HS-5 (cell line): ENCODE data around the gene GSK3B.
"Not testable (repeated sequence)": the region's sequence is repeated elsewhere in the genome, so short reads cannot be mapped to it uniquely, and the experiment has no call there.

ENCODE experiments used
- DNase-seq: peaks from one replicate; pipeline ENCODE4 v3.0.0-alpha.2; 2012; ENCODE audit warnings: low read depth

GSK3B gene

DNA sequence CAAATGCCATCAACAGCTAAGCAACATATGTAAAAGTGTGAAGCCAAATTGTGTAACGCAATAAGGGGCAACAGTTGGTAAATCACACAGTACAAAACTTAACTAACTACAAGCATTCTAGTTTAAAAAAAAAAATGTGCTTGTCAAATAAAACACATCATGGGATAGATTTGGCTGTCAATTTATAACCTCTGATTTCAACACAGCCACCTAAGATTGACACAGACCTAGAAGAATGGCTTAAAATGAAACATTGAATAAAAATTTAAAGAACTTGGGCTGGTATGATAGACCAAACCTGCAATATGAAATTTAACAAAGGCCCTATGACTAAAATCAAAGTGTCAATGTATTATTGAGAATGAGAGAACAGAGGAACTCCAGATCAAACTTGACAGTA lies 164.0 kb downstream of the GSK3B start:
- no peak for DNase-seq

DNA sequence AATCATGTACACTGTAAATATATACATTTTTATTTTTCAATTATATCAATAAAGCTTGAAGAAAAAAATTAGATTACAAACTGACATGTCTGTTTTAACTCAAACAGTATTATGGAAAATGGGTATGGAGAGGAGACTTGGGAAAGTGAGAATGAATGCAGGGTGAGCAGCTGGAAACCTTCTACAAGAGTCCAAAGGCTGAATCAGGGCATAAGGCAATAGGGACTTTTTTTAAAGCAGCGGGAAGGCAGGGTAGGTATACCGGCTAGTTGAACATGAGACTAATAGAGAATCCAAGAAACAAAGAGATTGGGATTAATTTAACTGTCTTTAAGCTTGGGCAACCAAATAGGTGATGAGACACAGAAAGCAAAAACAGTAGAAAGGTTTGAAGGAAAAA lies 167.1 kb downstream of the GSK3B start:
- no peak for DNase-seq

DNA sequence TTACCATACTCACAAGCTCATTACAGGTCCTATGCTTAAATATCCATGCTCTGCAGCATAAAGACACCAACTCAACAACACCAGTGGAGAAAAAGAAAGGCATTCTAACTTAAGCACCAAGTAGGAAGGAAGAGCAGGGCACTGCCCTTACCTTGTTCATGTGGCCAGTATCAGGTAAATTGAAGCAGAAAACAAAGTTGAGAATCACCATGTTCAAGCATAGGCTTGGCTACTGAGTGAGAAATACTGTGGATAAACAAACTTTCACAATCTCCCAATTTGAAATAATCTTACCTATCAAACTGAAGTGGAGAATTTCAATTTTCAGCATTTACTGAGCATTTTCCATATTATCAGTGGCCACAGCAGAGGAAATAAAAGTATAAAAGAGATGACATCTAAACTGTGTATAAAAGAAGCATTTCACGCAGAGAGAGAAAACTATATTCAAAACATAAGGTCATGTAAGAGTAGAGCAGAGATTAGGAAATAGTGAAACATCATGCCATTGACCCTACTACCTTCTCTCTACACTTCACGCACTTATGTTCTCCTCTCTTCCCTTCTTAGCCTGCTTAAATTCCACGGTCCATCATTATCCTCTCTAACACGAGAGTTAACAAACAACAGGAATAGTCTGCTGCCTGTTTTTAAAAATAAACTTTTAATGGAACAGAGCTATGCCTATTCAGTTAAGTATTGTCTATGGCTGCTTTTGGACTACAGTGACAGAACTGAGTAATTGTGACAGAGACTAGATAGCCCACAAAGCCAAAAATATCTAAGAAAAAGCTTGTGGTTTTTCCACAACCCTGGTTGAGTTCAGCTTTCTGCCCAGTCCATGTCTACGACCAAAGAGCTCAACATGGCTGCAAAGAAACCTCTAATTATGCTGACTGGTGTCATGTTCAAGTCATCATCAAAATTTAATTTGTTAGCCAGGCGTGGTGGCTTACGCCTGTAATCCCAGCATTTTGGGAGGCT lies 169.8 kb downstream of the GSK3B start:
- DNase-seq: no peak

DNA sequence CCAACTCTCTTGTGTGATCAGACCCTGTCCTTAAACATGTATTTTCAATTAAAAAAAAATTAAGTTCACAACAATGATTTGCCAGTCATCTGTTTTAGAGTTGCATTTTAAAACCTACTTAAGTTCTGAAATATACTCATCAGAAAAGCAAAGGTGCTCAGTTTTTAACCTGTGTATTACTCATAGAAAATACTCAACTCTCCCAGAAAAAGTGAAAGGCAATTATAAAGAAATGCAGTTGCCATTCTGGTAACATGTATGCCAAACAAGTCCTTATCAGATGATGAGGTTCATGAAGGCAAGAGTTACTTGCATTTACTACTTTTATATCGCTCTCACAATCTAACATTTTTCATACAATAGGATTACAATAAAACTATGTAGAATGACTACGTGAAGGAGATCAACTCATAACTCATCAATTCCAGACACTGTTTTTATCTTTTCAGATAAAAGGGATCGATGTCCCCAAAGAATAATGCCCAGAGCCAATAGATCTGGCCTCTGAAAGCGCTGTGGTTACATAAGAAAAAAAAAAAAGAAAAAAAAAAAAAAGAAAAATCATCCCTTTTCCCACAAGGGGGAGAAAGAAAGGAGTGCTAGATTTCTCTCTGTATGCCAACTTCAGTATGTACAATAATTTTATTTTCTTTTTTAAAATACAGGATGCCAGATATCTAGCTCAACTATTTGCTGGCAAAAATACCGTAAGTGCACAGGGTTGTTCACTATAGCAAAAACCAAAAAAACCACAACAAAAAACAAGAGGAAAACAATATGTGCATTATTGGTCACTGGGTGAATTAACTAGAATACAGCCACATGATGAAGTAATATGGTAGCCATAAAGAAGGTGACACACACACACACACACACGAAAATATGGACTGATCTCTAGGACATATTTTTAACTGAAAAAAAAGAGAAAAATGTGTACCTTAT lies 175.0 kb downstream of the GSK3B start:
- no peak for DNase-seq

DNA sequence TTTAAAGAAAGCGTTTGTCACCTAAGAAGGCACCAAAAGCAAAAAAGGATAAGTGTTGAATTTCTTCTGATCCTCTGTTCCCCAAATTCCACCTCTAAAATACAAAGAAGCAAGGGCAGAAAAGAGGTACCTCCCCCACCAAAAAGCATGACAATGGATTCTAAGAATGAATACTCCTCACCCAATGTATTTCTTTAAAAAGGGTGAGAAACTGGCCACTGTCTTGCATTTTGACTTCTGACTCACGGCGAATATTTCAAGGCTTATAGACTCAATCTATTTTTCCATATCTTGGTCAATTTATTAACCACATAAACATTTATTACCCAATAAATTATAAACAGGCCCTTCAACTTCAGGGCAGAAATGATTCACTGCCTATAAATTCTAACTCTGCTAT lies 181.2 kb downstream of the GSK3B start:
- DNase-seq: no peak

DNA sequence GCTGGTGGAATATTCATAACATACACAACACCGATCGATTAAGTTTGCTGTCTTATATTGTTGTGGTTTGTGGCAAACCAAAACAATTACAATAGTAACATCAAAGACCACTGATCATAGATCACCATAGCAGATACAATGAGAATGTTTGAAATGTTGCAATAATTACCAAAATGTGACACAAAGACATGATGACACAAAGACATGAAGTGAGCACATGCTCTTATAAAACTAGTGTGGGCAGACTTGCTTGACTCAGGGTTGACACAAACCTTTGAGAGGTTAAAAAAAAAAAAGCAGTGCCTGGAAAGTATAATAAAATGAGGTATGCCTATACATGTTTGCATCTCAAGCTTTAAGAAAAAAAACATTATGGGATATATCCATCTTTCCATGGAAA lies 182.0 kb downstream of the GSK3B start:
- DNase-seq: no peak

DNA sequence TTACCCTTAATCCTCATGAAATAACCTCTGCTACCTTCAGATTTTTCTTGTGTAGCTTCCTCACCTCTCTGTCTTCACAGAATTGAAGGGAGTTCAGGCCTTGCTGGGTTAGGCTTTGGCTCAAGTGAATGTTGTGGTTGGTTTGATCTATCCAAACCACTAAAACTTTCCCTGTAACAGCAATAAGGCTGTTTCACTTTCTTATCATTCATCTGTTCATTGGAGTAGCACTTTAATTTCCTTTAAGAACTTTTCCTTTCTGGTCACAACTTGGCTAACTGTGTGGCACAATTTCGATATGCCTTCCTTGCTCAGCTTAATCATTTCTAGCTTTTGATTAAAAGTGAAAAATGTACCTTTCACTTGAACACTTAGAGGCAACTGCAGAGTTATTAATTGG lies 182.5 kb downstream of the GSK3B start:
- no peak for DNase-seq

DNA sequence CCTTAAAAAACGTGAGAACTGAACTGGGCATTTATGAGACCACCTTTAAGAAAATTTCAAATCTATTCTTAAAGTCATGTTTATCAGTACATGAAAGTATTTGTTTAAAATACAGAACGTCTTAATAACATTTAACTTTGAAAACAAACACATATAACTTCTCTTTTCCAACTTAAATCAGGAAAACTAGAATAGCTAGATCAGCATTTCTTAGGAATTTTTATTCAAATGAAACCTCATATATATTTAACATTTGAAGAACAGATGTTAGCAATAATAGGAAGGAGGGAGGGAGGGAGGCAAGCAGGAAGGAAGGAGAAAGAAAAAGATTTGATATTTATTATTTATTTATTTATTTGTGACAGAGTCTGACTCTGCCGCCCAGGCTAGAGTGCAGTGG lies 192.2 kb downstream of the GSK3B start:
- no peak for DNase-seq

DNA sequence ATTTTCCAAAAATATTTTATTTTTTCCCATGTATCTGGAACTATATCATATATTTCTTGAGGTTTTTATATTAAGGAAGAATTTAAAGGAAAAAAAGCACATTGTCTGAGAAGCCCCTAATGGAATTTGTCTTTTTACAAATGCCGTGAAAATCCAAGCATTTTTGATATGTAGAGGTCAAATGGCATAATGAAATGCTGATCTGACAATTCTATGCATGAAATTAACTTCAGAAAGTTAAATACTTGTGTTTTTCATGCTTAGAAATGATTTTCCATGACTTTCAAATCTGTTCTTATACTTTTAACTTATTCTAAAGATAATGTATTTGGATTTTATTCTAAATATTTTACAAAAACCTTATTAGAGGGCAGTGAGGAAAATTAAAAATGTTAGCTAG lies 193.1 kb downstream of the GSK3B start:
- no peak for DNase-seq

DNA sequence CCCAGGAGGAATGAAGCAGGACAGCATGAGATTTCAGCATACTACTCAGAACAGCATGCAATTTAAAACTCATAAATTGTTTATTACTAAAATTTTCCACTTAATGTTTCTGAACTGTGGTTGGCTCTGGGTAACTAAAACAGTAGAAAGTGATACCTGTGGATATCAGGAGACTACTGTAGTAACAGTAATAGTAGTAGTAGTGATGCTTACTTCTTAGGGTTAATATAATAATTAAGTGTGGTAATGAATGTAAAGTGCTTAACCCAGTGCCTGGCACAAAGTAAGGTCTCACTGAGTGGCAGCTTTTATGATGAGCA lies 195.1 kb downstream of the GSK3B start:
- DNase-seq: no peak

DNA sequence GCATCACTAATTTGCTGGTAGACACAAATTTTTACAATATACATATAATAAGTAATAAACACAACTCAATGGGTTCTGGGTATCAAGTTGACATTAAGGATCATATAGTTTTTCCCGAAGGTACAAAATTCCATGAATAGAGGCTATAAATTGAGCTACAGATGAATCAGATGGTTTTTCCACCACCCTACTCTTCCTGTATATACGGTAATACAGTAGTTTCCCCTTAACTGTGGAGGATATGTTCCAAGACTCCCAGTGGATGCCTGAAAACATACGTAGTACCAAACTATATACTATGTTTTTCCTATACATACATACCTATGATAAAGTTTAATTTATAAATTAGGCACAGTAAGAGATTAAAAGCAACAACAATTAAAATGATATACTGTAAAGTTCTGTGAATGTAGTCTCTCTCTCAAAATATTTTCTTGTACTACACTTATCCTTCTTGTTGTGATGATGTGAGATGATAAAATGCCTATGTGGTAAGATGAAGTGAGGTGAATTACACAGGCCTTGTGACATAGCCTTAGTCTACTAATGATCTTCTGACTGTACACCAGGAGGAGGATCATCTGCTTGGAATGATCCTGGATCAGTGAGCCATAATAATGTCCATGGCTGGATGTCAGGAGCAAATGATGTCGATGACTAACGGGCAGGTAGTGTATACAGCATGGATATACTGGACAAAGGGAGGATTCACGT lies 195.6 kb downstream of the GSK3B start:
- DNase-seq: peak; percentile 33

DNA sequence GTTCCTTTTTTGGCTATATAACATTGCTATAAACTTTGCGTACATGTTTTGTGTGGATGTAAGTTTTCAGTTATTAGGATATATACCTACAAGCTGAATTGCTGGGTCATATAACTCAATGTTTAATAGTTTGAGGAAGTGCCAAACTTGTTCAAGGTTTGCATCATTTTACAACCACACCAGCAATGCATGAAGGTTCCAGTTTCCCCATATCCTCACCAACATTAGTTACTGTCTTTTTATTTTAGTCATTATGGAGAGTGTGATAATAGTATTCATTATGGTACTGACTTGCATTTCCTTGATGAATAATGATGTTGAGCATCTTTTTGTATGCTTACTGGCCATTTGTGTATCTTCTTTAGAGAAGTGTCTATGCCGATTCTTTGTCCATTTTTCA lies 200.1 kb downstream of the GSK3B start:
- no peak for DNase-seq

DNA sequence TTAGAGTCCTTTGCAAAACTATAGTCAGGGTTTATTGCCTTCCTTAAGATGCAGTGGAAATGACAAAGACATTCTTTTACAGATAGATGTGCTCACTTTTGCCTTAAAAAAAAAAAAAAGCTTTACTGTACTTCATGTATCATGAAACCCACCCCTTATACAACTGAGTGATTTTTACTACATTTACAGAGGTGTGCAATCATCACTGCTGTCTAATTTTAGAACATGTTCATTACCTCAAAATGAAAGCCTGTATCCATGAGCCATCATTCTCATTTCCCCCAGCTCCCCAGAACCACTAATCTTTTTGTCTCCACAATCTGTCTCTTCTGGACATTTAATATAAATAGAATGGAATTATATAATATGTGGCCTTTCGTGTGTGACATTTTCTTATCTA lies 200.5 kb downstream of the GSK3B start:
- DNase-seq: no peak

DNA sequence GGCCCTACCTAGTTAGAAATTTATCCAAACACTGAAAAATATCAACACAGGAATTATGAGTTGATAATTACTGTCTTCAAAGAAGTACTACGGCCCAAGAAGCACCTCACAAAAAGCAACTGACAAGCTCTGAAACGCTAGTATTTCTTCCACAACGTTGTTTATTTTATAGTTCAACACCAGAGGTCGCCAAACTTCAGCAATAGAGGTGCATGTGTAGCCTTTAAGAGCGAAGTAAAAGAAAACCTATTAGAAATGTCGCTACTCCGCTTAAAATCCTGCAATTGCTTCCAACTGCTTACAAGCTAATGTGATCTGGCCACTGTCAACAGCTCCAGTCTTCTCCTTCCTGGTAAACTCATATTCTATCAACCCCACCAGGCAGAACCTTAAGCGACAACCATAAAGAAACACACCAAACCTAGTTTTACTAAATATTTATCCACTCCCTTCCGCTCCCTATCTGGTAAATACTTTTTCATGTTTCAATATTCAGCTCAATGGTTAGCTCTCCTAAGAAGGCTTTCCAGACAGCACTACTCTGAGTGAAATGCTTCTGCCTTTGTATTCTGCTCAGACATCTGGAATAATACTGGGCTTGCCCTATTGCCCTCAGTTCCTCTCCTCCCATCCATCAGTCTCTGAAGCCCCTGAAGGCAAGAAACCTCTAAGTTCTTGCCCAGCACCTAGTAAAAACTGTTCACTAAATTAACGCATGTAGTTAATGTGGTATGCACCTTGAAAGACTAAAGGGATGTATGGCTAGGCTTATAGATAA lies 202.1 kb downstream of the GSK3B start:
- DNase-seq: no peak

DNA sequence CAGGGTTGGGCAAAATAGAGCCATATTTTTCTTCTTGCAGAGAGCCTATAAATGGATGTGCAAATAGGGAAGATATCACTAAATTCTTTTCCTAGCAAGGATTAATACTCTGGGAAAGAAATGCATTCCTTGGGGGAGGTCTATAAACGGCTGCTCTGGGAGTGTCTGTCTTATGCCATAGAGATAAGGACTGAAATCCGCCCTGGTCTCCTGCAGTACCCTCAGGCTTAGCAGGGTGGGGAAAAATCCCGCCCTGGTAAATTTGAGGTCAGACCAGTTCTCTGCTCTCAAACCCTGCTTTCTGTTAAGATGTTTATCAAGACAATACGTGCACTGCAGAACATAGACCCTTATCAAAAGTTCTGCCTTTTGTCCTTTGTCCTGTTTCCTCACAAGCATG lies 205.6 kb downstream of the GSK3B start:
- DNase-seq: not testable (repeated sequence)

DNA sequence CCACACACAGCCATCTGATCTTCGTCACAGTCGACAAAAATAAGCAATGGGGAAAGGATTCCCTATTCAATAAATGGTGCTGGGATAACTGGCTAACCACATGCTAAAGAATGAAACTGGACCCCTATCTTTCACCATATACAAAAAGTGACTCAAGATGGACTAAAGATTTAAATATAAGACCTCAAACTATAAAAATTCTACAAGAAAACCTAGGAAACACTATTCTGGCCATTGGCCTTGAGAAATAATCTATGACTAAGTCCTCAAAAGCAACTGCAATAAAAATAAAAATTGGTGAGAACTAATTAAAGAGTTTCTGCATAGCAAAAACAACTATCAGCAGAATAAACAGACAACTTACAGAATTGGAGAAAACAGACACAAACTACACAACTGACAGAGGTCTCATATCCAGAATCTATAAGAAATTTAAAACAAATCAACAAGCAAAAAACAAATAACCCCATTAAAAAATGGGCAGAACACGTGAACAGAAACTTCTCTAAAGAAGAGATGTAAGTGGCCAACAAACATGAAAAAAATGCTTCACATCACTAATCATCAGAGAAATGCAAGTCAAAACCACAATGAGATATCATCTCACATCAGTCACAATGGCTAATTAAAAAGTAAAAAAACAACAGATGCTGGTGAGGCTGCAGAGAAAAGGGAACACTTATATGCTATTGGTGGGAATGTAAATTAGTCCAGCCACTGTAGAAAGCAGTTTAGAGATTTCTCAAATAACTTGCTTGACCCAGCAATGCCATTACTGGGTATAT lies 208.3 kb downstream of the GSK3B start:
- DNase-seq: no peak

DNA sequence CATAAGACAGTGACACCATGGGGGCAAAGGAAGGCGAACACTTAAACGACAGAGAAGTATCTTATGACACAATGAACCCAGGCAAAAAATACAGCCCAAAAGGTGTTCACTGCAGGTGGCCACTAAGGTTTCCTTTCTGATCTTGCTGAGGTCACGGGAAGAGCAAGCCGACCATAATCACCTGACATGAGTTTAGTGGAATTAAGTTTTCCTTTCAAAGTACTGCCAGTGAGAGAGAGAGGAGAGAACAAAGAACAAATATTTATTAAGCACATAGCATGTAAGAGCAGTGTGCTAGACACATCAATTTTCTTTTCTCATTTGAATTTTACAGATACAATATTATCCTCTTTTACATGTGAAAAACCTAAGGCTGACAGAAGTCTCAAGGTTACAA lies 210.1 kb downstream of the GSK3B start:
- no peak for DNase-seq

DNA sequence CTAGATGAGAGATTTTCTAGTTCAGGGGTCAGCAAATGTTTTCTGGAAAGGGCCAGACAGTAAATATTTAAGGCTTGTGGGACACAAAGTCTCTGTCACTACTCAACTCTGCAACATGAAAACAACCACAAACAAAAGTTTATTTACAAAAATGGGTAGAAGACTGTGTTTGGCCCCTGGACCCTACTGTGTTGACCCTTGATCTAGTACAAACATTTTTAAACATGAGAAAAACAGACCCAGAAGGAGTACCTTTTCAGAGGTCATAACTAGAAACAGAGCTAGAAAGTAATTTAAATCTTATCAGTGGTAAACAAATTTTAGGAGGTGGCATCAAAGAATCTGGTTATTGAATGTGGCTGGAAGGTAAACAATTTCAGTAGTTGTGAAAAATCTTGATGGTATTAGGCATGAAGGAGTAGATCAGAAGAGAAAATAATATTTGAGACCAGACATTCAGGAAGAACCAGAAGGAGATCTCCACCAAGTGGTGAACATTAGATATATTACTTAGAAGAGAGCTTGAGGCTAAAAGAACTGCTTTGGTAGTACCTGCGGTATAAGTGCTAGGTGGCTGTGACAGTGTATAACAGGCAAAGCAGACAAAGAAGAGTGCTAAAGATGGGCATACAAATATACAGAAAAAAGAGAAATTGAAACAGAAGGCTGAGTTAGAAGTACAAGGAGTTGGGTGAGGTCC lies 210.6 kb downstream of the GSK3B start:
- no peak for DNase-seq

DNA sequence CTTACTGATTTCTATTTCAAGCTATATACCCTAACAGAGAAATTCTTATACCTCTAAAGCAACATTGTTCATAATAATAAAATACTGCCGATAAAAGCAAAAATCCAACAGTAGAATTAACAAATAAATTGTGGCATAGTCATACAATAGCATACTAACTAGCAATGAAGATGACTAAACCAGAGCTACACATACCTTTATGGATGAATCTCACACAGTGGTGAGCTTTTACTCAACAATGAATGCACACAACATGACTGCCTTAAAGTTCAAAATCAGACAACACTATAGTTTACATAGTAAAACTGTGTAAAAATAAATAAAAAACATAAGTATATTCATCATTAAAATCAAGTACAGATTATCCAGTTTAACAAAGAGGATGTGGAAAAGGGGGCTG lies 213.3 kb downstream of the GSK3B start:
- DNase-seq: no peak

DNA sequence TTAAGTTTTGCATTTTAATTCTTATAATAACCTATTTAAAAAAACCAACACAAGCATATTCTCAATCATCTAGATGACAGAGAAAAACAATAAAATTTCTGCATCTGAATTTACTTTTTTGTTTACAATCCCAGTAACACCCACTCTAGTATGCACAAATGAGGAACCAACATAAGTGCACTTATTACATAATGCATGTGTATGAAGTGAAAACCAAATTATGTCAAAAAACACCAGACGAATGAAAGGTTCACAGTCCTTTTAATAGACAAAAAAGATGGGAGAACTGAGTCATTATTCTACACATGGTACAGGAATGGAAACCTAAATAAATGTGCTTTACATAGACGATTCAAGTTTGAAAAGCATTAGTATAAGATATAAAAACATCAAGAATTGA lies 220.6 kb downstream of the GSK3B start:
- no peak for DNase-seq
